WTC11 (cell line): Measurements from ENCODE around the gene CLEC3B. TPM values are rescaled to one million over a fixed set of nuclear protein-coding genes. Genes with fewer than 3 reads are reported as not detected.

ENCODE experiments used
- ATAC-seq: fragments of 200-7000 bp; cut with Tn5 transposase; 2 replicates; pipeline ENCODE4 v1.10.0; 2021; ENCODE audit warnings: mild to moderate bottlenecking, moderate library complexity
- CTCF ChIA-PET: fragments of 300-600 bp; sonication (Branson Sonifier 250); formaldehyde crosslinking; loops from one replicate; lab custom pipeline; 2021; ENCODE audit warnings: antibody characterized with exemption; lab: Charles Lee
- POLR2A ChIA-PET: fragments of 350-600 bp; sonication (Branson Sonifier 250); formaldehyde crosslinking; loops from one replicate; lab custom pipeline; 2021; ENCODE audit warnings: antibody characterized with exemption; lab: Charles Lee
- DNase-seq: peaks from one replicate; pipeline ENCODE4 v3.0.0; 2021; ENCODE audit warnings: low spot score
- H3K27ac Mint-ChIP-seq: 2 replicates; pipeline ENCODE4 v1.8.0; 2021; ENCODE audit warnings: mixed read lengths
- H3K27me3 Mint-ChIP-seq: 2 replicates; pipeline ENCODE4 v1.8.0; 2021; ENCODE audit warnings: low read depth, mild to moderate bottlenecking, moderate library complexity, mixed read lengths
- H3K36me3 Mint-ChIP-seq: 2 replicates; pipeline ENCODE4 v1.8.0; 2021; ENCODE audit warnings: mixed read lengths
- H3K4me1 Mint-ChIP-seq: 2 replicates; pipeline ENCODE4 v1.8.0; 2022; ENCODE audit warnings: mixed read lengths
- H3K4me3 Mint-ChIP-seq: 2 replicates; pipeline ENCODE4 v1.8.0; 2021; ENCODE audit warnings: mild to moderate bottlenecking, moderate library complexity, mixed read lengths
- H3K9me3 Mint-ChIP-seq: 2 replicates; pipeline ENCODE4 v1.8.0; 2021; ENCODE audit warnings: mixed read lengths
- IRF2 ChIP-seq: sonication (generic); formaldehyde crosslinking; IDR thresholded peaks from 2 replicates; pipeline ENCODE4 v1.8.0; 2022; ENCODE audit warnings: low read depth, missing genetic modification reagents, borderline replicate concordance
- NR2C2 ChIP-seq: sonication (generic); formaldehyde crosslinking; IDR thresholded peaks from 2 replicates; pipeline ENCODE4 v1.8.0; 2022; ENCODE audit warnings: mild to moderate bottlenecking, missing genetic modification reagents
- PRRX2 ChIP-seq: fragments of 250-450 bp; sonication (Bioruptor Pico); IDR thresholded peaks from 2 replicates; pipeline ENCODE4 v1.8.0; 2021; ENCODE audit warnings: mild to moderate bottlenecking
- RORB ChIP-seq: fragments of 250-450 bp; sonication (Bioruptor Pico); IDR thresholded peaks from 2 replicates; pipeline ENCODE4 v1.9.0; 2021; ENCODE audit warnings: mild to moderate bottlenecking
- SMAD3 ChIP-seq: sonication (generic); formaldehyde crosslinking; IDR thresholded peaks from 2 replicates; pipeline ENCODE4 v1.8.0; 2022; ENCODE audit warnings: missing genetic modification reagents, mild to moderate bottlenecking, borderline replicate concordance
- TEAD1 ChIP-seq: sonication (generic); formaldehyde crosslinking; IDR thresholded peaks from 2 replicates; pipeline ENCODE4 v1.8.0; 2022; ENCODE audit warnings: mild to moderate bottlenecking, missing genetic modification reagents
- ZNF396 ChIP-seq: fragments of 250-450 bp; sonication (Bioruptor Pico); IDR thresholded peaks from 2 replicates; pipeline ENCODE4 v1.8.0; 2021; ENCODE audit warnings: mild to moderate bottlenecking, moderate library complexity, borderline replicate concordance
- ZNF671 ChIP-seq: fragments of 250-450 bp; sonication (Bioruptor Pico); IDR thresholded peaks from 2 replicates; pipeline ENCODE4 v1.8.0; 2021; ENCODE audit warnings: mild to moderate bottlenecking
- total RNA-seq: library from RNA; stranded (reverse); gene quantifications from 3 replicates; pipeline ENCODE4 v1.2.3, GENCODE V29; 2021
- TF ChIP-seq, protein P1 (sequence below): sonication (generic); formaldehyde crosslinking; IDR thresholded peaks from 2 replicates; pipeline ENCODE4 v1.8.1; 2023; ENCODE audit warnings: mild to moderate bottlenecking, missing genetic modification reagents, borderline replicate concordance
- TF ChIP-seq, protein P2 (sequence below): sonication (generic); formaldehyde crosslinking; IDR thresholded peaks from 2 replicates; pipeline ENCODE4 v1.8.0; 2022; ENCODE audit warnings: mild to moderate bottlenecking, missing genetic modification reagents
- TF ChIP-seq, protein P3 (sequence below): fragments of 250-450 bp; sonication (Bioruptor Pico); IDR thresholded peaks from 2 replicates; pipeline ENCODE4 v1.9.0; 2021; ENCODE audit warnings: mild to moderate bottlenecking
- TF ChIP-seq, protein P4 (sequence below): fragments of 250-450 bp; sonication (Bioruptor Pico); IDR thresholded peaks from 2 replicates; pipeline ENCODE4 v1.8.0; 2021; ENCODE audit warnings: mild to moderate bottlenecking
- TF ChIP-seq, protein P5 (sequence below): sonication (generic); formaldehyde crosslinking; IDR thresholded peaks from 2 replicates; pipeline ENCODE4 v1.8.0; 2022; ENCODE audit warnings: mild to moderate bottlenecking, missing genetic modification reagents
- TF ChIP-seq, protein P6 (sequence below): sonication (generic); formaldehyde crosslinking; IDR thresholded peaks from 2 replicates; pipeline ENCODE4 v1.8.0; 2023; ENCODE audit warnings: mild to moderate bottlenecking, missing genetic modification reagents
- TF ChIP-seq, protein P7 (sequence below): sonication (generic); formaldehyde crosslinking; IDR thresholded peaks from 2 replicates; pipeline ENCODE4 v1.8.1; 2022; ENCODE audit warnings: mild to moderate bottlenecking, missing genetic modification reagents, moderate library complexity, borderline replicate concordance

The CLEC3B gene
- total RNA-seq, 1 experiment from 2014 or later = 0.81 TPM

DNA sequence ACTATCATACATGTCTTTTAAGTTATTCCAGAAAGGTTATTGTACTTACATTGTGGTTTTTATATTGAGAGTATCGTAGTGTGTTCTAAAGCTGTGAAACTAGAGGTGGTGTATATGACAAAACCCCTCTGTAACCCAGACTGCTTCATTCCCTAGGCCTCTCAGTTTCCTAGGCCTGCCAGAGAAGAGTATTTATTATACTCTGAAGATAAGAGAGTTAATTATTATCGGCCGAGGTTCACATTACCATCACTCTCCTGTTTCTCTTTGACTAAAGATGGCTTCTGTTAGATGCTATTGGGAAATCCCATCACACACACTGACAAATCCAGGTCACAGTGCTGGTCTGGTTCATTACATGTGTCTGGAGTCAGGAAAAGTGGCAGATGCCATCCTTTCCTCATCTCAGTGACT is 29.5 kb upstream of the CLEC3B start (continued):
- TF ChIP-seq, protein P1, sequence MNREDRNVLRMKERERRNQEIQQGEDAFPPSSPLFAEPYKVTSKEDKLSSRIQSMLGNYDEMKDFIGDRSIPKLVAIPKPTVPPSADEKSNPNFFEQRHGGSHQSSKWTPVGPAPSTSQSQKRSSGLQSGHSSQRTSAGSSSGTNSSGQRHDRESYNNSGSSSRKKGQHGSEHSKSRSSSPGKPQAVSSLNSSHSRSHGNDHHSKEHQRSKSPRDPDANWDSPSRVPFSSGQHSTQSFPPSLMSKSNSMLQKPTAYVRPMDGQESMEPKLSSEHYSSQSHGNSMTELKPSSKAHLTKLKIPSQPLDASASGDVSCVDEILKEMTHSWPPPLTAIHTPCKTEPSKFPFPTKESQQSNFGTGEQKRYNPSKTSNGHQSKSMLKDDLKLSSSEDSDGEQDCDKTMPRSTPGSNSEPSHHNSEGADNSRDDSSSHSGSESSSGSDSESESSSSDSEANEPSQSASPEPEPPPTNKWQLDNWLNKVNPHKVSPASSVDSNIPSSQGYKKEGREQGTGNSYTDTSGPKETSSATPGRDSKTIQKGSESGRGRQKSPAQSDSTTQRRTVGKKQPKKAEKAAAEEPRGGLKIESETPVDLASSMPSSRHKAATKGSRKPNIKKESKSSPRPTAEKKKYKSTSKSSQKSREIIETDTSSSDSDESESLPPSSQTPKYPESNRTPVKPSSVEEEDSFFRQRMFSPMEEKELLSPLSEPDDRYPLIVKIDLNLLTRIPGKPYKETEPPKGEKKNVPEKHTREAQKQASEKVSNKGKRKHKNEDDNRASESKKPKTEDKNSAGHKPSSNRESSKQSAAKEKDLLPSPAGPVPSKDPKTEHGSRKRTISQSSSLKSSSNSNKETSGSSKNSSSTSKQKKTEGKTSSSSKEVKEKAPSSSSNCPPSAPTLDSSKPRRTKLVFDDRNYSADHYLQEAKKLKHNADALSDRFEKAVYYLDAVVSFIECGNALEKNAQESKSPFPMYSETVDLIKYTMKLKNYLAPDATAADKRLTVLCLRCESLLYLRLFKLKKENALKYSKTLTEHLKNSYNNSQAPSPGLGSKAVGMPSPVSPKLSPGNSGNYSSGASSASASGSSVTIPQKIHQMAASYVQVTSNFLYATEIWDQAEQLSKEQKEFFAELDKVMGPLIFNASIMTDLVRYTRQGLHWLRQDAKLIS (CRISPR knock-in tag) = no peak
- TF ChIP-seq SMAD3 (CRISPR knock-in tag) = no peak
- TF ChIP-seq TEAD1 (CRISPR knock-in tag) = no peak

DNA sequence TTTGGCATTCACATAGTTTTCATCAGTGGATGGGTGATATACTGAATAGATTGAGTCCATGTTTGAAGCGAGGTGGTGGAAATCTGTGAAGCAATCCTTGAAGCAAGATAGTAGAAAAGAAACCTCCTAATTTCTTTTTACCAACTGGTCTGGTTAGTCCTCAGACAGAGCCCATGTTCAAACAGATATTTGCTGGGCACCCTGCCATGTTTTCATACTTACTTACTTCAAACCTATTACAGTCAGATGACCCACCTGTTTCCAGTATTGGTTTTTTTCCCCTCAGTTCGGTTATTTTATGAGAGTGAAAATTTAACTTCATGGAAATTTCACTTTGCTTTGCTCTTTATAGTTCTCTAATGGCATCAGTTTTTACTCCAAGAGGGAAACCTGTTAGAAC is 26.3 kb upstream of the CLEC3B start:
- ATAC-seq (no peak), DNase-seq (no peak)
- Mint-ChIP-seq H3K27me3 (no peaks in the 10 kb centered on the region), H3K4me1 (no peaks in the 10 kb centered on the region), H3K27ac (no peak overlapping the region), H3K4me3 (no peak overlapping the region), H3K36me3 (peaks cover 83% of the 10 kb centered on the region), H3K9me3 (peaks cover 17% of the 10 kb centered on the region)
- TF ChIP-seq RORB (CRISPR knock-in tag) = no peak
- TF ChIP-seq ZNF396 (CRISPR knock-in tag) = no peak
- TF ChIP-seq, protein P2, sequence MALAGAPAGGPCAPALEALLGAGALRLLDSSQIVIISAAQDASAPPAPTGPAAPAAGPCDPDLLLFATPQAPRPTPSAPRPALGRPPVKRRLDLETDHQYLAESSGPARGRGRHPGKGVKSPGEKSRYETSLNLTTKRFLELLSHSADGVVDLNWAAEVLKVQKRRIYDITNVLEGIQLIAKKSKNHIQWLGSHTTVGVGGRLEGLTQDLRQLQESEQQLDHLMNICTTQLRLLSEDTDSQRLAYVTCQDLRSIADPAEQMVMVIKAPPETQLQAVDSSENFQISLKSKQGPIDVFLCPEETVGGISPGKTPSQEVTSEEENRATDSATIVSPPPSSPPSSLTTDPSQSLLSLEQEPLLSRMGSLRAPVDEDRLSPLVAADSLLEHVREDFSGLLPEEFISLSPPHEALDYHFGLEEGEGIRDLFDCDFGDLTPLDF = no peak
- no peak for TF ChIP-seq TEAD1 (CRISPR knock-in tag)
- TF ChIP-seq, protein P3, sequence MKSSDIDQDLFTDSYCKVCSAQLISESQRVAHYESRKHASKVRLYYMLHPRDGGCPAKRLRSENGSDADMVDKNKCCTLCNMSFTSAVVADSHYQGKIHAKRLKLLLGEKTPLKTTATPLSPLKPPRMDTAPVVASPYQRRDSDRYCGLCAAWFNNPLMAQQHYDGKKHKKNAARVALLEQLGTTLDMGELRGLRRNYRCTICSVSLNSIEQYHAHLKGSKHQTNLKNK (CRISPR knock-in tag) = no peak
- ChIA-PET POLR2A (no interaction called here), CTCF (no interaction called here)

DNA sequence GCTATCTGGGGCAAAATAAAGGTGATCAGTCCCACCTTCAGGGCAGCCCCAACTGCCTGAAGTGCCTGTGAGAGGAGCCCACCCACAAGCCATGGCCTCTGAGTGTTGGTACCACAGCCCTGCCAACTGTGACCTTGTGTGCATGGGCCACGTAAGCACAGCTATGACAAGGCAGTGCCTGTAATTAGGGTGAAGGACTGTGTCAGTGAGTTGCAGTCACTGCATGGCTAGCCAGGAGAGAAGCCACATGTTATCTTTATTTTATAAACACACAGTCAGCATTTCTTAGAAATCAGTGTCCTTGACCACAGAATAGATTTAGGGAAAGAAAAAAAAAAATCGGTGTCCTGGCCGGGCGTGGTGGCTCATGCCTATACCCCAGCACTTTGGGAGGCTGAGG is 25.3 kb upstream of the CLEC3B start:
- Mint-ChIP-seq H3K4me3 (no peak overlapping the region), H3K4me1 (no peaks in the 10 kb centered on the region), H3K36me3 (peaks cover 88% of the 10 kb centered on the region), H3K27ac (peak overlapping the region; percentile 25; the same call in 1 of the 2 replicates), H3K9me3 (peaks cover 26% of the 10 kb centered on the region), H3K27me3 (no peaks in the 10 kb centered on the region)
- TF ChIP-seq IRF2 (CRISPR knock-in tag) (no peak), ZNF396 (CRISPR knock-in tag) (no peak), ZNF671 (CRISPR knock-in tag) (no peak)
- TF ChIP-seq, protein P3 (CRISPR knock-in tag) = no peak
- TF ChIP-seq, protein P4, sequence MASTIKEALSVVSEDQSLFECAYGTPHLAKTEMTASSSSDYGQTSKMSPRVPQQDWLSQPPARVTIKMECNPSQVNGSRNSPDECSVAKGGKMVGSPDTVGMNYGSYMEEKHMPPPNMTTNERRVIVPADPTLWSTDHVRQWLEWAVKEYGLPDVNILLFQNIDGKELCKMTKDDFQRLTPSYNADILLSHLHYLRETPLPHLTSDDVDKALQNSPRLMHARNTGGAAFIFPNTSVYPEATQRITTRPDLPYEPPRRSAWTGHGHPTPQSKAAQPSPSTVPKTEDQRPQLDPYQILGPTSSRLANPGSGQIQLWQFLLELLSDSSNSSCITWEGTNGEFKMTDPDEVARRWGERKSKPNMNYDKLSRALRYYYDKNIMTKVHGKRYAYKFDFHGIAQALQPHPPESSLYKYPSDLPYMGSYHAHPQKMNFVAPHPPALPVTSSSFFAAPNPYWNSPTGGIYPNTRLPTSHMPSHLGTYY = no peak
- TF ChIP-seq, protein P5, sequence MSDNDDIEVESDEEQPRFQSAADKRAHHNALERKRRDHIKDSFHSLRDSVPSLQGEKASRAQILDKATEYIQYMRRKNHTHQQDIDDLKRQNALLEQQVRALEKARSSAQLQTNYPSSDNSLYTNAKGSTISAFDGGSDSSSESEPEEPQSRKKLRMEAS (CRISPR knock-in tag) = no peak
- ChIA-PET CTCF (interaction anchor here (2.4 kb wide), 1 partner anchor 8 kb away, joined by 8 read pairs; no protein-coding TSS in a partner anchor), POLR2A (interaction anchor here (0.6 kb wide), 1 partner anchor 66 kb away, joined by 3 read pairs; no protein-coding TSS in a partner anchor)
- DNase-seq = no peak
- ATAC-seq = no peak

DNA sequence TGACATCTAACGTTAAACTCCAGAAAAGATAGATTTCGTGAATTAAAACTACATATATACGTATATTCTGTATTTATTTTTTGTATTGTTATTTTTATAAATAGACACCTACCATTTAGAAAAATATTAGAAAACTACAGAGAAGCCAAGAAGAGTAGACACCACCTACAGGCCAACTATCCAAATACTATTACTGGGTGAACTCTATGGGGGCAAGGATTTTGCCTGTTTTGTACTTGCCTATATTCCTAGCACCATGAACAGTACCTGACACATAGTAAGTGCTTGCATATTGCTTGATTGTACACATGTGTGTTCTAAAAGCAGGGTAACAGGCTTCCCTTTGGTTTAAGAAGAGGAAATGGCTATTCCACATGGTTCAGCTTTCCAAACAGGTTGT is 24.4 kb upstream of the CLEC3B start:
- no peaks in the 10 kb centered on the region for H3K27me3 Mint-ChIP-seq
- H3K36me3 Mint-ChIP-seq = peaks cover 81% of the 10 kb centered on the region
- POLR2A ChIA-PET = interaction anchor here (0.6 kb wide), 1 partner anchor 67 kb away, joined by 3 read pairs; no protein-coding TSS in a partner anchor
- no peak overlapping the region for H3K4me3 Mint-ChIP-seq
- CTCF ChIA-PET = interaction anchor here (2.4 kb wide), 1 partner anchor 9 kb away, joined by 8 read pairs; no protein-coding TSS in a partner anchor
- DNase-seq = no peak
- H3K4me1 Mint-ChIP-seq = no peaks in the 10 kb centered on the region
- peaks cover 26% of the 10 kb centered on the region for H3K9me3 Mint-ChIP-seq
- ATAC-seq = no peak
- H3K27ac Mint-ChIP-seq = no peak overlapping the region
- no peak for TF ChIP-seq NR2C2
- TF ChIP-seq, protein P6, sequence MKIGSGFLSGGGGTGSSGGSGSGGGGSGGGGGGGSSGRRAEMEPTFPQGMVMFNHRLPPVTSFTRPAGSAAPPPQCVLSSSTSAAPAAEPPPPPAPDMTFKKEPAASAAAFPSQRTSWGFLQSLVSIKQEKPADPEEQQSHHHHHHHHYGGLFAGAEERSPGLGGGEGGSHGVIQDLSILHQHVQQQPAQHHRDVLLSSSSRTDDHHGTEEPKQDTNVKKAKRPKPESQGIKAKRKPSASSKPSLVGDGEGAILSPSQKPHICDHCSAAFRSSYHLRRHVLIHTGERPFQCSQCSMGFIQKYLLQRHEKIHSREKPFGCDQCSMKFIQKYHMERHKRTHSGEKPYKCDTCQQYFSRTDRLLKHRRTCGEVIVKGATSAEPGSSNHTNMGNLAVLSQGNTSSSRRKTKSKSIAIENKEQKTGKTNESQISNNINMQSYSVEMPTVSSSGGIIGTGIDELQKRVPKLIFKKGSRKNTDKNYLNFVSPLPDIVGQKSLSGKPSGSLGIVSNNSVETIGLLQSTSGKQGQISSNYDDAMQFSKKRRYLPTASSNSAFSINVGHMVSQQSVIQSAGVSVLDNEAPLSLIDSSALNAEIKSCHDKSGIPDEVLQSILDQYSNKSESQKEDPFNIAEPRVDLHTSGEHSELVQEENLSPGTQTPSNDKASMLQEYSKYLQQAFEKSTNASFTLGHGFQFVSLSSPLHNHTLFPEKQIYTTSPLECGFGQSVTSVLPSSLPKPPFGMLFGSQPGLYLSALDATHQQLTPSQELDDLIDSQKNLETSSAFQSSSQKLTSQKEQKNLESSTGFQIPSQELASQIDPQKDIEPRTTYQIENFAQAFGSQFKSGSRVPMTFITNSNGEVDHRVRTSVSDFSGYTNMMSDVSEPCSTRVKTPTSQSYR (CRISPR knock-in tag) = no peak
- TF ChIP-seq PRRX2 (CRISPR knock-in tag) = no peak
- TF ChIP-seq, protein P7, sequence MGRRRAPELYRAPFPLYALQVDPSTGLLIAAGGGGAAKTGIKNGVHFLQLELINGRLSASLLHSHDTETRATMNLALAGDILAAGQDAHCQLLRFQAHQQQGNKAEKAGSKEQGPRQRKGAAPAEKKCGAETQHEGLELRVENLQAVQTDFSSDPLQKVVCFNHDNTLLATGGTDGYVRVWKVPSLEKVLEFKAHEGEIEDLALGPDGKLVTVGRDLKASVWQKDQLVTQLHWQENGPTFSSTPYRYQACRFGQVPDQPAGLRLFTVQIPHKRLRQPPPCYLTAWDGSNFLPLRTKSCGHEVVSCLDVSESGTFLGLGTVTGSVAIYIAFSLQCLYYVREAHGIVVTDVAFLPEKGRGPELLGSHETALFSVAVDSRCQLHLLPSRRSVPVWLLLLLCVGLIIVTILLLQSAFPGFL (CRISPR knock-in tag) = no peak
